Panc1 (cell line): Measurements from ENCODE around the gene PLAAT2. TPM values are rescaled to one million over a fixed set of nuclear protein-coding genes. Genes with fewer than 3 reads are reported as not detected.

Source experiments
- ATAC-seq: fragments of 200-7000 bp; cut with Tn5 transposase; 2 replicates; pipeline ENCODE4 v1.9.1; 2020; ENCODE audit warnings: mild to moderate bottlenecking, moderate library complexity
- BruUV-seq: library from RNA; stranded (reverse); fragments of 400-500 nt; replicated peaks from 2 replicates; lab custom pipeline; 2021; lab: Mats Ljungman, UMichigan
- CTCF ChIA-PET: fragments of 300-600 bp; sonication (Branson Sonifier 250); formaldehyde crosslinking; loops from one replicate; lab custom pipeline; 2022; ENCODE audit warnings: antibody characterized with exemption; lab: Charles Lee
- POLR2A ChIA-PET: fragments of 300-600 bp; sonication (Branson Sonifier 250); formaldehyde crosslinking; loops from one replicate; lab custom pipeline; 2022; ENCODE audit warnings: antibody characterized with exemption; lab: Charles Lee
- DNase-seq: peaks from one replicate; pipeline ENCODE4 v3.0.0-alpha.2; 2010; ENCODE audit warnings: low read depth, low spot score
- H3K27ac ChIP-seq: 2 replicates; pipeline ENCODE4 v1.5.1; 2011; ENCODE audit warnings: mild to moderate bottlenecking, low read length, inconsistent platforms
- H3K27me3 ChIP-seq: fragments of 200-500 bp; sonication (Bioruptor generic); 2 replicates; pipeline ENCODE4 v1.6.0; 2014; ENCODE audit warnings: low read length, inconsistent platforms; ENCODE audit not compliant: control insufficient read depth, insufficient read depth
- H3K36me3 ChIP-seq: fragments of 200-500 bp; sonication (Bioruptor generic); 2 replicates; pipeline ENCODE4 v1.5.1; 2014; ENCODE audit warnings: inconsistent platforms, mild to moderate bottlenecking, low read length, moderate library complexity; ENCODE audit not compliant: control insufficient read depth, insufficient read depth
- H3K4me1 ChIP-seq: 2 replicates; pipeline ENCODE4 v1.5.1; 2011; ENCODE audit warnings: inconsistent platforms, mild to moderate bottlenecking, low read length, moderate library complexity; ENCODE audit not compliant: control insufficient read depth, insufficient read depth
- H3K4me3 ChIP-seq, 2 experiments: 2 replicates each; pipeline ENCODE4 v1.5.1; 2011 to 2012; ENCODE audit warnings: low read depth in 2 of 2, low read length in 2 of 2, mild to moderate bottlenecking in 2 of 2, inconsistent platforms in 1 of 2, moderate library complexity in 1 of 2
- H3K9me3 ChIP-seq: fragments of 200-500 bp; sonication (Bioruptor generic); 2 replicates; pipeline ENCODE4 v1.5.1; 2014; ENCODE audit warnings: low read depth, mild to moderate bottlenecking, inconsistent platforms, low read length, moderate library complexity; ENCODE audit not compliant: control insufficient read depth, insufficient read depth
- POLR2AphosphoS5 ChIP-seq: IDR thresholded peaks from 2 replicates; pipeline ENCODE4 v1.6.1; 2012; ENCODE audit warnings: mild to moderate bottlenecking, low read depth, low read length, moderate library complexity
- REST ChIP-seq, 2 experiments: IDR thresholded peaks; 2 replicates each; pipeline ENCODE4 v1.6.1; 2011 to 2012; ENCODE audit warnings: low read depth in 2 of 2, control low read depth in 1 of 2, low read length in 1 of 2, mild to moderate bottlenecking in 1 of 2, moderate library complexity in 1 of 2; ENCODE audit not compliant: insufficient read depth in 1 of 2
- SIN3A ChIP-seq: IDR thresholded peaks from 2 replicates; pipeline ENCODE4 v1.6.1; 2012; ENCODE audit warnings: low read depth, mild to moderate bottlenecking, low read length, moderate library complexity, borderline replicate concordance; ENCODE audit not compliant: insufficient read depth
- TCF7L2 ChIP-seq: IDR thresholded peaks from 2 replicates; pipeline ENCODE4 v1.6.1; 2011; ENCODE audit warnings: mild to moderate bottlenecking, low read depth, low read length, inconsistent platforms
- in situ Hi-C: cut with HindIII; loops from 2 replicates; pipeline ENCODE4 v1.10.0; 2016; ENCODE audit warnings: low sequenced_read_pairs, low pct_unique_long_range_greater_than_20kb
- intact Hi-C: fragments of 100-400 bp; cut with micrococcal nuclease; formaldehyde crosslinking; loops from one replicate; pipeline ENCODE4 v1.10.0; 2022; ENCODE audit not compliant: unreplicated experiment
- total RNA-seq: library from RNA; stranded (reverse); gene quantifications from one replicate; pipeline ENCODE4 v1.2.1, GENCODE V29; 2021; ENCODE audit not compliant: unreplicated experiment
- TF ChIP-seq, protein P1 (sequence below): fragments of 450-650 bp; IDR thresholded peaks from 2 replicates; pipeline ENCODE4 v1.5.1; 2017; ENCODE audit warnings: mild to moderate bottlenecking

PLAAT2 gene
- total RNA-seq, 1 experiment from 2014 or later = not detected

- no peaks in the 10 kb centered on the region for H3K9me3 ChIP-seq
- no peak overlapping the region for H3K4me3 ChIP-seq
- no peaks in the 10 kb centered on the region for H3K27me3 ChIP-seq
- POLR2A ChIA-PET = no interaction called here
- H3K36me3 ChIP-seq = no peaks in the 10 kb centered on the region
- CTCF ChIA-PET = no interaction called here
- DNase-seq (no peak), ATAC-seq (no peak)
- intact Hi-C loops (no loop called here), in situ Hi-C loops (no loop called here)
- no peak overlapping the region for H3K27ac ChIP-seq
- no peaks in the 10 kb centered on the region for H3K4me1 ChIP-seq
- no TSS peak for BruUV-seq
- TF ChIP-seq, protein P1, sequence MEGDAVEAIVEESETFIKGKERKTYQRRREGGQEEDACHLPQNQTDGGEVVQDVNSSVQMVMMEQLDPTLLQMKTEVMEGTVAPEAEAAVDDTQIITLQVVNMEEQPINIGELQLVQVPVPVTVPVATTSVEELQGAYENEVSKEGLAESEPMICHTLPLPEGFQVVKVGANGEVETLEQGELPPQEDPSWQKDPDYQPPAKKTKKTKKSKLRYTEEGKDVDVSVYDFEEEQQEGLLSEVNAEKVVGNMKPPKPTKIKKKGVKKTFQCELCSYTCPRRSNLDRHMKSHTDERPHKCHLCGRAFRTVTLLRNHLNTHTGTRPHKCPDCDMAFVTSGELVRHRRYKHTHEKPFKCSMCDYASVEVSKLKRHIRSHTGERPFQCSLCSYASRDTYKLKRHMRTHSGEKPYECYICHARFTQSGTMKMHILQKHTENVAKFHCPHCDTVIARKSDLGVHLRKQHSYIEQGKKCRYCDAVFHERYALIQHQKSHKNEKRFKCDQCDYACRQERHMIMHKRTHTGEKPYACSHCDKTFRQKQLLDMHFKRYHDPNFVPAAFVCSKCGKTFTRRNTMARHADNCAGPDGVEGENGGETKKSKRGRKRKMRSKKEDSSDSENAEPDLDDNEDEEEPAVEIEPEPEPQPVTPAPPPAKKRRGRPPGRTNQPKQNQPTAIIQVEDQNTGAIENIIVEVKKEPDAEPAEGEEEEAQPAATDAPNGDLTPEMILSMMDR = no peak
- TF ChIP-seq REST (IDR thresholded peaks at IDR 0.05; ENCODE audit: insufficient read depth in 1 of 2, low read depth in 2 of 2, low read length in 1 of 2) (no peak), TCF7L2 (no peak), SIN3A (no peak), POLR2AphosphoS5 (no peak)
Observed at GRCh38 chr11:63558459-63559157, 4.6 kb downstream of the PLAAT2 start.

- no peak for TF ChIP-seq REST (IDR thresholded peaks at IDR 0.05; ENCODE audit: insufficient read depth in 1 of 2, low read depth in 2 of 2, low read length in 1 of 2)
- no peak for TF ChIP-seq SIN3A
- no peak for TF ChIP-seq TCF7L2
- TF ChIP-seq, protein P1 = no peak
- TF ChIP-seq POLR2AphosphoS5 = no peak
Observed at GRCh38 chr11:63557570-63557969, 5.6 kb downstream of the PLAAT2 start.

More at GRCh38 chr11:63557570-63557969, 5.6 kb downstream of the PLAAT2 start:
- no peaks in the 10 kb centered on the region for H3K4me1 ChIP-seq
- BruUV-seq = no TSS peak
- POLR2A ChIA-PET = no interaction called here
- ATAC-seq = no peak
- in situ Hi-C loops = no loop called here
- no peak overlapping the region for H3K4me3 ChIP-seq
- H3K27ac ChIP-seq = no peak overlapping the region
- CTCF ChIA-PET = no interaction called here
- DNase-seq = no peak
- intact Hi-C loops = no loop called here
- H3K9me3 ChIP-seq = no peaks in the 10 kb centered on the region
- H3K27me3 ChIP-seq = no peaks in the 10 kb centered on the region
- no peaks in the 10 kb centered on the region for H3K36me3 ChIP-seq
